ENCODE data around the gene IKZF2. TPM values are rescaled to one million over a fixed set of nuclear protein-coding genes. Genes with fewer than 3 reads are reported as not detected.

The IKZF2 gene
- total RNA-seq, 4 donors from 2014 or later = 12.1 to 24.7 (median 19.0) TPM

GRCh38 chr2:212960336-212960735 is 191.1 kb downstream of the IKZF2 start:
- peaks cover 0 to 16% (median 4%) of the 10 kb centered on the region in 4 donors for H3K4me1 ChIP-seq
- no peaks in the 10 kb centered on the region for H3K36me3 ChIP-seq
- DNase-seq (ENCODE audit: low spot score in 2 of 2) = no peak
- TF ChIP-seq EP300 (IDR thresholded peaks at IDR 0.05) (no peak), POLR2A (IDR thresholded peaks at IDR 0.05) (no peak)
- TF ChIP-seq, protein P1, sequence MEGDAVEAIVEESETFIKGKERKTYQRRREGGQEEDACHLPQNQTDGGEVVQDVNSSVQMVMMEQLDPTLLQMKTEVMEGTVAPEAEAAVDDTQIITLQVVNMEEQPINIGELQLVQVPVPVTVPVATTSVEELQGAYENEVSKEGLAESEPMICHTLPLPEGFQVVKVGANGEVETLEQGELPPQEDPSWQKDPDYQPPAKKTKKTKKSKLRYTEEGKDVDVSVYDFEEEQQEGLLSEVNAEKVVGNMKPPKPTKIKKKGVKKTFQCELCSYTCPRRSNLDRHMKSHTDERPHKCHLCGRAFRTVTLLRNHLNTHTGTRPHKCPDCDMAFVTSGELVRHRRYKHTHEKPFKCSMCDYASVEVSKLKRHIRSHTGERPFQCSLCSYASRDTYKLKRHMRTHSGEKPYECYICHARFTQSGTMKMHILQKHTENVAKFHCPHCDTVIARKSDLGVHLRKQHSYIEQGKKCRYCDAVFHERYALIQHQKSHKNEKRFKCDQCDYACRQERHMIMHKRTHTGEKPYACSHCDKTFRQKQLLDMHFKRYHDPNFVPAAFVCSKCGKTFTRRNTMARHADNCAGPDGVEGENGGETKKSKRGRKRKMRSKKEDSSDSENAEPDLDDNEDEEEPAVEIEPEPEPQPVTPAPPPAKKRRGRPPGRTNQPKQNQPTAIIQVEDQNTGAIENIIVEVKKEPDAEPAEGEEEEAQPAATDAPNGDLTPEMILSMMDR (IDR thresholded peaks at IDR 0.05) = no peak
- no peak overlapping the region for H3K4me3 ChIP-seq
- whole genome bisulfite sequencing, 2 donors = 78 to 79% methylated on average over 2 of the region's 2 CpGs
- no peaks in the 10 kb centered on the region for H3K9me3 ChIP-seq
- no peak overlapping the region for H3K27ac ChIP-seq
- no peaks in the 10 kb centered on the region for H3K27me3 ChIP-seq

GRCh38 chr2:212959471-212960117 is 191.8 kb downstream of the IKZF2 start:
- 15 to 26% methylated on average over 1 of the region's 1 CpG for WGBS, 2 donors
- no peak for DNase-seq (ENCODE audit: low spot score in 2 of 2)
- H3K4me1 ChIP-seq = peaks cover 0 to 16% (median 4%) of the 10 kb centered on the region in 4 donors
- TF ChIP-seq EP300 (IDR thresholded peaks at IDR 0.05) (no peak), POLR2A (IDR thresholded peaks at IDR 0.05) (no peak)
- TF ChIP-seq, protein P1 (IDR thresholded peaks at IDR 0.05) = no peak
- H3K27ac ChIP-seq = no peak overlapping the region
- no peaks in the 10 kb centered on the region for H3K27me3 ChIP-seq
- H3K4me3 ChIP-seq = no peak overlapping the region
- no peaks in the 10 kb centered on the region for H3K36me3 ChIP-seq
- H3K9me3 ChIP-seq = no peaks in the 10 kb centered on the region

DNA sequence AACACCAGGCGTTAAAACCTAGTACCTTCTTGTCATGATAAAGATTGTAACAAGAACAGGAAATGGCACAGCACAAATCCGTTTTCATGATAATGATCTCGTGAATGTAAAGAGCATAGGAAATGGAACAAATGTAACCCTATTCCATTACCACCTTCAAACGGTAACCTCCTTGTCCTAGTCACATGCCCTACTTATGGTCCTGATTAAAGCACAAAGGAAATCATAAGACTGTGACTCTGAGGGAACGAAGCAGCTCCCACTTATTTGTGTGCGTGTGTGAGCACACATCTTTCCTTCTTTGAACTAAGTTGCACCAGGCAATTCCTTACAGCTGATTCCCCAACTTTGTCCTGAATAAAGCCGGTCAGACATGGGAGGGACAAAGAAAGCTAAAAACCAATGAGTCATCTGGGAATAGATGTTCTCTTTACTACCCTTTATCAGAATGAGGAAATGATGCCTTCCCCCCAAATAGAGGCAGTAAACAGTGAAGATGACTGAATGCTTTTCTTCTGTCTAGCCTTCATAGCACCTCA is 192.6 kb downstream of the IKZF2 start:
- Histone ChIP-seq H3K27ac (peak overlapping the region in 1 of 4 donors; percentile 4), H3K9me3 (no peaks in the 10 kb centered on the region), H3K4me1 (peaks cover 0 to 16% (median 4%) of the 10 kb centered on the region in 4 donors), H3K36me3 (no peaks in the 10 kb centered on the region), H3K27me3 (no peaks in the 10 kb centered on the region), H3K4me3 (no peak overlapping the region)
- 66 to 72% methylated on average over 7 of the region's 7 CpGs for WGBS, 2 donors
- TF ChIP-seq EP300 (IDR thresholded peaks at IDR 0.05) = no peak
- TF ChIP-seq, protein P1 (IDR thresholded peaks at IDR 0.05) = no peak
- no peak for TF ChIP-seq POLR2A (IDR thresholded peaks at IDR 0.05)
- DNase-seq (ENCODE audit: low spot score in 2 of 2) = no peak

DNA sequence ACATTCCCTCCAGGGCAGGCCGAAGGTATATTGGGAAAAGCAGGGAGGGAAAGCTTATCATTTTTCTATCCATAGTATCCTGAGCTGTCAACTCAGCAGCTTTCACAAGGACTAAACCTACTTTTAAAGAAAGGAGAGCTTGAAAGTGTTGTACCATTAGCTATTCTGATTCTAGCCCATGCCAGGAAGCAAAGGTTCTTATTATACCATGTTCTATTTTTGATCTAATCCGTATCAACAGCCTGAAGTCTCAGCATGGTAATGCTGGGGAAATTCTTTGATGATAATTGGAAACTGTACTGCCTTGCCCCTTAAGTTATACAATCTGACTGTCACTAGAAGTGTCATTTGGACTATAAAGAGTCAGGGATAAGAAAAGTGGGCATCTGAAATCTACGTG is 193.3 kb downstream of the IKZF2 start:
- H3K4me3 ChIP-seq = no peak overlapping the region
- no peak for TF ChIP-seq EP300 (IDR thresholded peaks at IDR 0.05)
- TF ChIP-seq POLR2A (IDR thresholded peaks at IDR 0.05) = no peak
- TF ChIP-seq, protein P1 (IDR thresholded peaks at IDR 0.05) = no peak
- no peaks in the 10 kb centered on the region for H3K27me3 ChIP-seq
- no peak for DNase-seq (ENCODE audit: low spot score in 2 of 2)
- 88 to 92% methylated on average over 3 of the region's 3 CpGs for WGBS, 2 donors
- peaks cover 0 to 16% (median 4%) of the 10 kb centered on the region in 4 donors for H3K4me1 ChIP-seq
- H3K36me3 ChIP-seq = no peaks in the 10 kb centered on the region
- no peaks in the 10 kb centered on the region for H3K9me3 ChIP-seq
- peak overlapping the region in 2 of 4 donors; percentile 52 to 67 for H3K27ac ChIP-seq

DNA sequence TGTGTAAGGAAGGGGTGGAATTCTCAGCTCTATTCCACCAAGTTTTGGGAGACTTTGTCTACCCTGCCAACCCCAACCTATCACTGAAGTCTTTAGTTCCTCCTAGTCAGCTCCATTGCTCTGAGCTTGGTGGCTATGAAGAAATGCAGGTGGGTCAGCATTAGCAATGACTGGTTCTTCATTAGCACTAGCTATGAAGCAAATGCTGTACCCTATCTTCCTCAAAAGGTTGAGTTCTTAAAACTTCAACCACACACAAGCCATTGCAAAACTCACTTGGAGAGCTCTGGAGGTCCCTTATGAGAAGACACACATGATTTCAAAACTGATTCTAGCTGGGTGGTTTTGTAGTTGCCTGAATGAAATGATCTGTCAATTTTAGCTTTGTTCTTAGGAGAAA is 193.8 kb downstream of the IKZF2 start:
- Histone ChIP-seq H3K36me3 (no peaks in the 10 kb centered on the region), H3K9me3 (no peaks in the 10 kb centered on the region), H3K27me3 (no peaks in the 10 kb centered on the region), H3K4me1 (peaks cover 0 to 16% (median 4%) of the 10 kb centered on the region in 4 donors), H3K27ac (peak overlapping the region in 2 of 4 donors; percentile 32 to 67), H3K4me3 (no peak overlapping the region)
- DNase-seq (ENCODE audit: low spot score in 2 of 2) = peak in 1 of 2 donors; percentile 18
- TF ChIP-seq, protein P1 (IDR thresholded peaks at IDR 0.05) = no peak
- TF ChIP-seq POLR2A (IDR thresholded peaks at IDR 0.05) = no peak
- TF ChIP-seq EP300 (IDR thresholded peaks at IDR 0.05) = peak in 1 of 2 donors; percentile 39
